ENCODE data around the gene TENM4.

DNA sequence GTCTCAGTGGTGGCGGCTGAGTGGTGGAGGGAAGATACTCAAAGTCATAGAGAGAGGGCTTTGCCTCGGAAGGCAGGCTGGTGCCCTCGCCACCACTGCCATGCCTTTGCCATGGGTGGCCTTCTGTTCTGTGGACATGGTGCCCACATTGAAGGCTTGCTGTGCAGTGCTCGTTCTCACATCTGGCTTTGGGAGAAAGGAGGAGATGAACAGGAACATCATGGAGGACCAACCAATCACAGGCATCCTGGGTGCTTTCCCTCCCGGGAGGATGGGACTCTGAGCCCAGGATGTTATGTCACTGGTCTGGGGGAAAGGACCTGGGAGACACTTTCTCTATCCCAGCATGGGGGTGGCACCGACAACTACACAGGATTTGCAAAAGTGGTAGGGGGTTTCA, 783.8 kb downstream of the TENM4 start:
- TF ChIP-seq RAD21 (IDR thresholded peaks at IDR 0.05; ENCODE audit: low read depth) (no peak), CREB1 (IDR thresholded peaks at IDR 0.05; ENCODE audit: low read depth) (no peak), YY1 (IDR thresholded peaks at IDR 0.05; ENCODE audit: low read depth) (no peak), TAF1 (IDR thresholded peaks at IDR 0.05; ENCODE audit: low read depth) (no peak), CEBPB (IDR thresholded peaks at IDR 0.05) (no peak)
- TF ChIP-seq, protein P1, sequence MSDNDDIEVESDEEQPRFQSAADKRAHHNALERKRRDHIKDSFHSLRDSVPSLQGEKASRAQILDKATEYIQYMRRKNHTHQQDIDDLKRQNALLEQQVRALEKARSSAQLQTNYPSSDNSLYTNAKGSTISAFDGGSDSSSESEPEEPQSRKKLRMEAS (IDR thresholded peaks at IDR 0.05) = no peak

Data from Ishikawa (cell line).